A172 (cell line): ENCODE results near the gene C1QTNF1. TPM values are rescaled to one million over a fixed set of nuclear protein-coding genes. Genes with fewer than 3 reads are reported as not detected.
"Not testable (repeated sequence)": the region's sequence is repeated elsewhere in the genome, so short reads cannot be mapped to it uniquely, and the experiment has no call there.

Source experiments
- DNase-seq: peaks from one replicate; pipeline ENCODE4 v3.0.0-alpha.2; 2015; ENCODE audit warnings: low spot score
- total RNA-seq: library from RNA; depleted of rRNA; stranded (reverse); fragments of >200 nt; shearing (Covaris generic); gene quantifications from 2 replicates; pipeline ENCODE4 v1.2.3, GENCODE V29; 2014

Gene C1QTNF1
- total RNA-seq, 1 experiment from 2014 or later = 6.5 TPM

DNA sequence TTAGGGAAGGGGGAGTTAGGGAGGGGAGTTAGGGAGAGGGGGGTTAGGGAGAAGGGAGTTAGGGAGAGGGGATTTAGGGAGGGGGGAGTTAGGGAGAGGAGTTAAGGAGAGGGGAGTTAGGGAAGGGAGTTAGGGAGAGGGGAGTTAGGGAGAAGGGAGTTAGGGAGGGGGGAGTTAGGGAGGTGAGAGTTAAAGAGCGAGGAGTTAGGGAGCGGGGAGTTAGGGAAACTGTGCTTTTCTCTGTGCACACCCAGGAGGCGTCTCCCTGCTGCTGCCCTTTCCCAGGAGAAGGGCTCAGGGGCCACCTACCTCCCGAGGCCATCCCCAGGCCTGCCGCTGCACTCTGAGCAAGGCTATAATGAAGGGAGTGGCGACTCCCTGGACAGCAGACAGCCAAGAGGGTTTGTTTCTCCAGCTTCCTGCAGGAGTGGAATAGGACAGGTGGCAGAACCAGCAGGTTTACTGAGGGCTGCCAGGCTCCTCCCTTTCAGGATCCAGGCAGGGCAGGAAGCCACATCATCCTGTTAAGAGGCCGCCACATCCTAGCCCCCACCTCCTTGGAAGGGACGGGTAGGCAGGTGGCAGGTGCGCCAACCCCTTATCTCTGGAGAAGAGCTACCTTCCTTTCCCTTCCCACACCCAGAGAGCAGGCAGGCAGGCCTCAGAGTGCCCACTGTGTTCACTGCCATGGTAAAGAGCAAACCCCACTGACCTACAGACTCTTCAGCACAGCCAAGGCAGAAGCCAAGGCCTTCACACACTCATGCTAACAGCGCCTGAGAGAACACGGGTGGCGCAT, 18.7 kb upstream of the C1QTNF1 start:
- no peak for DNase-seq

DNA sequence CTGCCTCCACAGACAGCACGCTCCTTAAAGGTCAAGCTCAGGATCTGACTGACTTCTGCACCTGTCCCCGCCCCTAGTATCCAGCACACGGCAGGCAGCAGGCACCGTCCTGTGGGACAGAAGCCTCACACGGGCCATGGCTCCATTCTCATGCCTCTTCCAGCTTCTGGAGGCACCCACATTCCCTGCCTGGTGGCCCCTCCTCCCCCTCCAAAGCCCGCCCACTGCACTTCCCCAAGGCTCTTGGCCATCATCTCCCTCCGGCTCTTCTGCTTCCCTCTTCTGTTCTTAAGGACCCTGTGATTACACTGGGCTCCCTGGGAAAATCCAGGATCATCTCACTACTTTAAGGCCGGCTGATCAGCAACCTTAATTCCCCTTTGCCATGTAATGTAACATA, 17.9 kb upstream of the C1QTNF1 start:
- DNase-seq = no peak

DNA sequence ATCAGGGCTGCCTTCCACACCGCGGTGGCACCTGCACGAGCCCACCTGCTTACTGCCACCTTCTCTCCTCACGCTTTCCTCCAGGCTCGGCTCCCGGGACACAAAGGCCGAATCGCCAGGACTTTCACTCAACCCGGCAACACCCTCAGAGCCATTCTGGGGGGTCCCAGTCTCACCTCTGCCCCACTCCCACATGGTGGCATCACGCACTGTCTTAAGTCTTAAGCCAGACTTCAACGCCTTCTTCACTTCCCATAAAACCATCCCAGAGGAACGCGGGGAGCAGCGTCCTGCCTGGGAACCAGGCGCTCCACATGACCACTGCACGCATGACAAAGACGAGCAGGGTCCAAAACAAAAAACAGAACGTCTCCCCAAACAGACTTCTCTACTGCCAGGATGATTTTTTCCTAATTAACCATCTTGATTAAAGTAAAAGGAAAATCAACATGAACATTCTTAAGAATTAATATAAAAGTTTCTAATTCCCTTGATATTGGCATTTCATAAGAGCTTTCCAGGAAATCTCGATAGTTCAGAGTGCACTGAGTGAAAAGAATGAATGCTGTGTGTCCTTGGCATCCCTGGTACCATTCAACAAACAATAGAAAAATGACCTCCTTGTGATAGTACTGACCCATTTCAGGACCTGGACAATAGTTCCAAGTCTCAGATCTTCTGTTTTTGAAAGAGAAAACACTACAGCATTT, 17.0 kb upstream of the C1QTNF1 start:
- no peak for DNase-seq

DNA sequence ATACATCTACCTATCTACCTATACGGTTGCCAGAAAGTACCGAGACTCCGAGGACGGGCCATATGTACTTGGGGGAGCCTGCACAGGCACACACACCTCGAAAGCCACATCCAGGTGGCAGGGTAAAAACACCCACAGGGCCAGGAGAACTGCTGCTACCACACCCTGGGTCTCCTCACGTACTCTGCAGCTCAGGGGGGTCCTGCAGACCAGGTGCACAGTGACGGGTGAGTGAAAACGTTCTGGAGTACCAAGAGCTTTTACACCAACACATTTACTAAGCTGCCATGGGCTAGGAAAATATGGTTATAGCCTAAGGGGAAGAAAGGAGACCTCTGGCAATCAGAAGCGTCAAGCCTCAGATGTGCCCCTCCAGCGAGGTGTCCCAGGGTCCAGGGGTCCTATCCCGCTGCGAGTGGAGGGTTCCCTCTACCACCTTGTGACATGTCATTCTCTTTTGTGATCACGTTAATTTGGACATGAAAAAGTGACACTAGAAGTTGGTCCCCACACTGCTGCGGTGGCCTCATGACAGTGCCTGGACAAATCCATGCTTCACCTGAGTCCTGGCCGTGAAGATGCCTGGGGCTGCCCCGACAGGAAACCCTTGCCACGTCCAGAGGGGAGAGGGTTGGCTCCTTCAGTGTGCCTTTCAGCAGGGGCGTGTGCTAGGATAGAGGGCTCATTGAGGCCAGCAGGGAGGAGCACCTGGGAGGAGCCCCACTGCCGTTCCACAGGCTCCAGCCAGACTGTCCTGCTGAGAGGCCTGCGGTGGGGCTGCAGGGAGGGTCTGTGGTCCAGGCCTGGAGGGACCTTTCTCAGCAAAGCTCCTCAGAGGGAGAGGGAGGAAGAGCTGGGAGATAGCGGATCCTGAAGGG, 16.2 kb upstream of the C1QTNF1 start:
- DNase-seq = no peak

DNA sequence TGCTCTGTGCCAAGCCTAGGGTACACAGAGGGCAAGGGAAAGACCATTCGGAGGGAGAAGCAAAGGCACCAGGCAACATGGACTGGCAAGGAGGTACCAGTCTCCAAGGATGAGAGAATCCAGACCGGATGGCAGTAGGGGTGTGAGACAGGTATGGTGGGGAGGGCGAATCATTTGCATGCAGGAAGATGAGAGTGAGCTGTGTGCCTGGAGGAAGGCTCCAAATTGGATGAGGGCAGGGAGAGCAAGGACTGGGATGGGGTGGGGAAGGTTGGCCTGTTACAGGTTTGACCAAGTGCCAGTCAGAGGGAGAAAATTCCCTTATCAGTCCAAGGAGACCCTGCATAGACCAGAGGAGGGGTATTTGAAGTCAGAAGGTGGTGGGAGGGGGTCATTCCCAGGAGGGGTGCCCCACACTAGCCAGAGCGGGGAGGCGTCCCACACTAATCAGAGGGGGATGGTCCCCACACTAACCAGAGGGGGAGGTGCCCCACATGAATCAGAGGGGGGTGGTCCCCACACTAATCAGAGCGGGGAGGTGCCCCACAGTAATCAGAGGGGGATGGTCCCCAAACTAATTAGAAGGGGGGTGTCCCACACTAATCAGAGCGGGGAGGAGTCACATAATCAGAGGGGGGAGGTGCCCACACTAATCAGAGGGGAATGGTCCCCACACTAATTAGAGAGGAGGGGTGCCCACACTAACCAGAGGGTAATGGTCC, 15.1 kb upstream of the C1QTNF1 start:
- no peak for DNase-seq

DNA sequence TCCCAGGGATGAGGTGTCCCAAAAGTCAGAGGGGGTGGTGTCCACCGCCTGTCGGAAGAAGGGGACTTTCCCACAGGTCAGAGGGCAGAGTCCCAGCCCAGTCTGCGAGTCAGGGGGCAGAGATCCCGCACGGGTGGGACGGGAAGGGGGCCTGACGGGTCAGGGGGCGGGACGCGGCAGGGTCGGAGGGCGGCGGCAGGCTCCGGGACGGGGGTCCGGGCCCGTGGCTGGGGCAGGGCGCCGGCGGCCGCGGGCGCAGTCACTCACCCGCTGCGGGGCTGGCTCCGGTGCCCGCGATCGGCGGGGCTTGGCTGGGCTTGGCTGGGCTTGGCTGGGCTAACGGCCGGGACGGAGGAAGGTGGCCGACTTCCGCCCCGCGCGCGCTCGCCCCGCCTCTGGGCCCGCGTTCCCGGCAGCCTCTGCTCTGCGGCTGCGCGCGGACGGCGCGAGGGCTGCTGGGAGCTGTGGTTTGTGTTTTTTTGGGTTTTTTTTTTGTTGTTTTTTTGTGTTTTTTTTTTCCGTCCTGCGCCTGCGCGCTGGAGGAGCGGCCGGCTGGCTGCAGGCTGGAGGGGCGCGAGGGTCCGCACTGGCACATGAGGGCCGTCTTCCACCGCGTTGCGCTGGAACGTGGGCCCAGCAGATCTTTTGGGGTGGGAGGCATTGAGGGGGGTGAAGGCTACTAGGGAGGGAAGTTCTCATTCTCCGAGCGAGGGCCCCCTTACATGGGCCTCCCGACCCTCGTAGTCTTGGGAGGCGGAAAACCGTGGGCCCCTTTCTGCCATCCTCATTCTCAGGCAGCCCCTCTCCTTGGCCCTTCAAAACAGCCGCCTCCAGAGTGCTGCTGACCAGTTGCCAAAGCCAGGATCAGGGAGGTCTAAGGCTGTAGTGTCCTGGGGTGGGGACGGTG, 14.3 kb upstream of the C1QTNF1 start, which contains the start of gene CANT1:
Gene CANT1, minus strand, starts transcription at position 368 of the 907 bp plus-strand sequence. CDS start 12,142 bp downstream, outside the sequence.
- DNase-seq = peak; percentile 62

DNA sequence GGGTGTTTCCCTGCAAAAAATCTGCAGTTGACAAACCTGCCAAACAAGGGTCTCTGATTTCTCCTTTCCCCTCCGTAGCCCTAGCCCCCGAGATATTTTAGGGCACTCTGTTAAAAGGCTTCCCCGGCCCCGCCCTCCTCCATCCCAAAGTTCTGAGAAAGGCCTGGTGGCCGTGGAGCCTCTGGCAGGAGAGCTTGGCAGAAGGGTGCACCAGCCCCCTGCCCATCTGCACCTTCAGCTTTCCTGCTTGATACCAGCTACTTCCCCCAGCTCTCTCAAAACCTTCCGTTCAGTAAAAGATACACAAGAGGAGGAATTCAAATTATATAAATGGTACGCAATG, 13.7 kb upstream of the C1QTNF1 start:
- no peak for DNase-seq

DNA sequence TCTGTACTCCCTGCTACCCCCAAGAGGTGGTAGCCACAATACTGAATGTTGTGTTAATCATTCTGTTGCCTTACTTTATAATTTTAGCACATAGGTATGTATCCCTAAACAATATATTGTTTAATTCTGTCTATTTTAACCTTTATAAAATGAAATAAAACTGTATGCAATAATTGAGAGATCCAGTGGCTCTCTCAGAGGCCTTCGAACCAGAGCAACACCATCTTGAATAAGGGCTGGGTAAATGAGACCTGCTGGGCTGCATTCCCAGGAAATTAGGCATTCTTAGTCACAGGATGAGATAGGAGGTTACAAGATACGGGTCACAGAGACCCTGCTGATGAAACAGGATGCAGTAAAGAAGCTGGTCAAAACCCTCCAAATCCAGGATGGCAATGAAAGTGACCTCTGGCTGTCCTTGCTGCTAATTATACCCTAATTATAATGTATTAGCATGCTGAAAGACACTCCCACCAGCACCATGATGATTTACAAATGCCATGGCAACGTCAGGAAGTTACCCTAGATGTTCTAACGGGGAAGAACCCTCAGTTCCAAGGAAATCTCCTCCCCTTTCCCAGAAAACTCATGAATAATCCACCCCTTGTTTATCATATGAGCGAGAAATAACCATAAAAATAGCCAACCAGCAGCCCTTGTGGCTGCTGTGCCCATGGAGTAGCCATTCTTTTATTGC, 12.4 kb upstream of the C1QTNF1 start:
- DNase-seq = peak; percentile 65

DNA sequence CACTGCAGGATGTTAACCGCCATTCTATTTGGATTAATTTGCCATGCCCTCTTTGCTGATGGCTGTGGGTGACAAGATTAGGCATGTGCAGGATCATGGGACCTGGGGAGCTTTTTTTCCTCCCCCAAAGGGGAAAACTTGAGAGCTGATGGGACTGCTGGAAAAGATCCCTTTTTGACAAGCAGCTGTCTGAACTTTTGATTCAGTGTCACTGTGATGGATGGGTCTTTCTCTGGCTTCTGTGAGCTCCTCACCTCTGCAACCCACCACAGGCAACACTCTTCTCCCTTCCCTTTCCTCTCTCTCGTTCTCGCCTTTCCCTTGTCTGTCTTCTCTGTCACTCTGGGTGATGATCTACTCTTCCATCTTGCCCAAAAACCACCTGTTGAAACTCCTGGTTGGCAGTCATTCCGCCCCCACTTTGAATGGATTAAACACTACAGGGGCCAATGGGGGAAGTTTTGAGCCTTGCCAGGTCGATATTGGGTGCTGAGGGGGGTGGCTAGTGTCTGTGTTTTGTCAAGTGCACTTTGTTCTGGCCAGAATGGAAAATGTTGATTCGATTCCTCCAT, 11.3 kb upstream of the C1QTNF1 start:
- DNase-seq = no peak

DNA sequence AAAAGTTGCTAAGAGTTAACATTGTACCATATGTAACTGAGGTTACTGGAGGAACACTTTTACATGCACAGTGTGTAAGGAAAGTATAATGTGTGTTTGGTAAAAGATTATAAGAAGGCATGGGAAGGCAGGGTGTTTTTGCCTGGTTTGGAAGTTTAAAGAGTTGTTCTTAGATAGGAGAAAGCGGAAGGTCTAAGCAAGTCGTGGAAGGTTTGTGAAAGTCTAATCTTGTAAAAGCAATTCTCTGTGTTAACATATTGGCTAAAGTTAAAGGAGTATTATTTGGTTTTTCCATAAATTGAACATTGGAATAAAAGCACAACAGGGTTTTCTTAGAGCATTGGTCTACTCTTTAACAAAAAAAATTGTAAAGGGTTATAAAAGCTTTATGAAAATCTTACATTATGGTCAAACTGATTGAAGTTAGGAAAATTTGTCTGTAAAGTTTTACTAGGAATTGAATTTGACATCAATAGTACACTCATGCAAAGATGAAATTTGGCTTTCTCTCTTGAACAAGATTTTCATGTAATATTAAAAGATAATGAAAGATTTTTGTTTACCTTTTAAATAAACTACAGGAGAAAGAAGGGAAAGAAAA, 9.7 kb upstream of the C1QTNF1 start:
- no peak for DNase-seq

DNA sequence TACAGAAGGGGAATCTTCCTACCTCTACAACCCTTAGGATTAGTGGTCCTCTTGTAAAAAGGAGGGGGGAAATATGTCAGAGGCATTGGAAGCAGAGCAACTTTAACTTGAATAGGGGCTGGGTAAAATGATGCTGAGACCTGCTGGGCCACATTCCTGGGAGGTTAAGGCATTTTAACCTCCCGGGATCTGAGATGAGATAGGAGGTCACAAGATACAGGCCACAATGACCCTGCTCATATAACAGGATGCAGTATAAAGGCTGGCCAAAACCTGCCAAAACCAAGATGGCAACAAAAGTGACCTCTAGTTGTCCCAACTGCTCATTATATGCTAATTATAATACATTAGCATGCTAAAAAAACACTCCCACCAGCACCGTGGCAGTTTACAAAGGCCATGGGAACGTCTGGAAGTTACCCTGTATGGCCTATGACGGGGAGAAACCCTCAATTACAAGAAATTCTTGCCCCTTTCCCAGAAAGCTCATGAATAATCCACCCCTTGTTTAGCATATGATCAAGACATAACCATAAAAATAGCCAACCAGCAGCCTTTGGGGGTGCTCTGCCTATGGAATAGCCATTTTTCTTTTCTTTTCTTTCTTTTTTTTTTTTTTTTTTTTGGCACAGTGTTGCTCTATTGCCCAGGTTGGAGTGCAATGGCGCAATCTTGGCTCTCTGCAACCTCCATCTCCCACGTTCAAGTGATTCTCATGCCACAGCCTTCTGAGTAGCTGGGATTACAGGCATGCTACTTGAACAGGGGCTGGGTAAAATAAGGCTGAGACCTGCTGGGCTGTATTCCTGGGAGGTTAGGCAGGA, 6.2 kb upstream of the C1QTNF1 start:
- no peak for DNase-seq

DNA sequence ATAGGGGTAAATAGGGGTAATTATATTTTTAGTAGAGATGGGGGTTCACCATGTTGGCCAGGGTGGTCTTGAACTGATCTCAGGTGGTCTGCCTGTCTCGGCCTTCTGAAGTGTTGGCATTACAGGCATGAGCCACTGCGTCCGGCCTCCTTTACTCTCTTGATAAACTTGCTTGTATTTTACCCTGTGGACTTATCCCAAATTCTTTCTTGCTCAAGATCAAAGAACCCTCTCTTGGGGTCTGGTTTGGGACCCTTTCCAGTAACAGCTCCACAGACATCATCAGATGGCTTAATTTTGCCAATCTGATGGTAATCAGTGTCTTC, 5.6 kb upstream of the C1QTNF1 start:
- no peak for DNase-seq

DNA sequence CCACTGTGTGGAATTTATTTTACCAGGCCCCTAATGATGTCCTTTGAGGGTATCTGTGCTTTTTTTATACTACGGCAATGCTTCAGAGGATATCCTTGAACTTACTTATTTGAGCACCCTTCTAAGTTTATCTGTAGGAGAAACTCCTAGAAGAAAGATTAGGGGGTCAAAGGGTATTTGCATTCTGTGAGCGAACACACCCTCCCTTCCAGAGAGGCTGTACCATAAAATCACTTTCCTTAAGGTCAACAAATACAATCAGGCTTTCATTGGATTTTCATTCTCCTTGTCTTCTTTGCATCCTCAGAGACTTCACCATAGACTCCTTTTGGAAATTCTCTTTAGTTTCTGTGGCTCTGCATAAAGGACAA, 4.7 kb upstream of the C1QTNF1 start:
- no peak for DNase-seq

DNA sequence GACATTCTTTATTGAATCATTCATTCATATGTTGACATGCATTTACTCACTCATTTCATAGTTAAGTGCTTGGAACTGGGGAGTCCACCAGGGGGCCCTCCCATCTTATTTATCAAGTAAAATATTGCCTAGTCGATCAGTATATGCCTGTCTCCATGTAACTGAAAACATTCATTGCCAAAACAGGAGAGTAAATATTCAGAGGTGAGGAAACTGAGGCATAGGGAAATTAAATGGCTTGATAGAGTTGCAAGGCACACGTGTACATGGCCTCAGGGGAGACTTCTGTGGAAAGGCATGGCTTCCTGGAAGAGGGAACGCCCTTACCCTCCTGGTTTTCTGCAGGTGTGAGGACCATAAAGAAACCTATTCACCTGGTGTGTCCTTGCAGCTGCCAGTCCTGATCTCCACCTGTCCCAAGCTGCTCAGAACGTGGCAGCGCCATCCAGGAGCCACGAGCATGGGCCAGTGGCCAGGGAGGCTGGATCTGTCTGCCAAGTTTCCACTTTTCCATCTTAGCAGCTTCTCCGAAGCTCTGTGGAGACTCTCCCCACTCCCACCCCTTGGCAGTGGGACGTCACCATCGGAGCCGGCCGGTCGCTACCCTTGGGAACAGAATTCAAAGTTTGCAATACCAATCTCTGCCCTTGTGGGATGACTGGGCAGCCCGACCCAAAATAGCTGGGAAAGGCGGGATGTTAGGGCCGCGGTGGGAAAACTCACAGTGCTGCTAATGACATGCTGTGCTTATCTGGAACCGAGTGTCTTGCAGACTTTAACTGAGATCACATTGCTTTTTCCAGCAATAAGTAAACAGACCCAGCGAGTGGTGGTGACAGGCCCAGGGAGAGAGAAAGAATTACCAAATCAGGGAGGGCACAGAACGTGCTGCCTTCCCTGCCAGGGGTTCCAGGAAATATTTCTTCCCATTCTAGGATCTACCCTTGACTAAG, 4.1 kb upstream of the C1QTNF1 start:
- DNase-seq = peak; percentile 80

DNA sequence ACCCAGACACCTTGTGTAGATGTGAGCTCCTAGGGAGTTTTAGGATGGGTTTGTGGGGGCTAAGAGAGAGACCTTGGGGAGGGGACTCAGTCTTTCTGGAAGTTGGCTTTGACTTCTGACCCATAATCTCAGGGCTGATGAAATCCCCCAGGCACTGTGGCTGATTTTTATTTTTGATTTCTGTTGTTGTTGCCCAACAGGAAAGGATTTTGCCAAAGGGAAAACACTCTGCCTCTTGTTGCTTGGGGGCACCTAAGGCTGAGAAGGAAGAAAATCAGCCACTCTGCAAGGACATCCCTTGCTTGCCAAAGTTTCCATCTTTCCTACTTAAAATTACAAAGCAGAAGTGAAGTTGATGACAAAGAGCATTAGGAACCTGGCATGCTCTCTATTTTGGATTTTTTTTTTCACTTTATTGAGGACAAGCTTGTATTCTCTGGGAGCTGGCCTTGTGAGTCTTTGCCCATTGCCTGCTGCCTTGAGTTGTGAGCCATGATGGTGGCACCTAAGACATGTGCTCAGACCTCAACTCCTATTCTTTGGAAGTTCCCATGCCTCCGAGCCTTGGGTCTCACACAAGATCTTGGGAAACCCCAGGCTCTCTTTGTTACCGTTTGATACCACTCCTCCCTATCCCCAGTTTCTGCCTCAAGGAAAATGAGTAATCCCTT, 3.2 kb upstream of the C1QTNF1 start:
- no peak for DNase-seq

DNA sequence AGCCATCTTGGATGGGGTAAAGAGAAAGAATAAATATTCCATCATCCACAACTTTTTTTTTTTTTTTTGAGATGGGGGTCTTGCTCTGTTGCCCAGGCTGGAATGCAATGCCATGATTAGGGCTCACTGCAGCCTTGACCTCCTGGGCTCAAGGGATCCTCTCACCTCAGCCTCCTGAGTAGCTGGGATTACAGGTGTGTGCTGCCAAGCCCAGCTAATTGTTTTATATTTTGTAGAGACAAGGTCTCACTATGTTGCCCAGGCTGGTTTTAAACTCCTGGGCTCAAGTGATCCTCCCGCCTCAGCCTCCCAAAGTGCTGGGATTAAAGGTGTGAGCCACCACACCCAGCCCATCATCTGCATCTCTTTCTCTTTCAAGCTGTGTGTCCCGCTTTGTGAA, 2.0 kb upstream of the C1QTNF1 start:
- not testable (repeated sequence) for DNase-seq

DNA sequence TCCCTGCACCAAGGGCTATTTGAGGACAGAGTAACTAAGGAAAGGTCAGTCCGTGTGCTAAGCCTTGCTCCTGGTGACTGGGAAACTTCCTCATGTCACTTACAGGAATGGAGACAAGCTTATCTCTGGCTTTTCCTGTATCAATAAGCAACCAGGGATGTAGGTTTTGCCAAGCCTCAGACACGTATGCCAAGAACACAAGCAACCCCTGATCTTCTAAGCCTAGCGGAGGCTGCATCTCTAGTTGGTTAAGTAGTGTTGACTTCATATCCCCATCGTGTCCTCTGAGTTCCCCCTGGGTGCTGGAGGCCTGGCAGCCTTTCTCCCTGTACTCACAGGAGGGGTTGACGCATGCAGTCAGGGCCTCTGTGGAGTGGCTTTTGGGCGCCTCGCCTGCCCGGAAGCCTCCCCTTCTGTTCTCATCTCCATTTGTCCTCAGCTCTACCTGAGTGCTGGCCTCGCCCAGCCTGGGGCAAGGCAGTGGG, 1.4 kb upstream of the C1QTNF1 start:
- no peak for DNase-seq
